ENCODE data around the gene NPBWR2.
A peak's percentile ranks its signal among the peaks of the same experiment; 100 is the strongest.

The NPBWR2 gene

GRCh38 chr20:64064145-64064698, 43.1 kb downstream of the NPBWR2 start (continued):
- TF ChIP-seq INSM2 (tag by site-specific recombination; IDR thresholded peaks at IDR 0.05) (no peak), ZNF561 (tag by site-specific recombination; IDR thresholded peaks at IDR 0.05; ENCODE audit: borderline replicate concordance) (no peak), ZNF529 (tag by site-specific recombination; IDR thresholded peaks at IDR 0.05; ENCODE audit: insufficient replicate concordance) (no peak), ZNF571 (tag by site-specific recombination; IDR thresholded peaks at IDR 0.05) (no peak), ZBTB11 (tag by site-specific recombination; conservative IDR thresholded peaks at IDR 0.05; ENCODE audit: low read depth) (no peak), MZF1 (tag by site-specific recombination; IDR thresholded peaks at IDR 0.05; ENCODE audit: borderline replicate concordance) (no peak), SCRT2 (tag by site-specific recombination; IDR thresholded peaks at IDR 0.05) (no peak), TRIM28 (IDR thresholded peaks at IDR 0.05; ENCODE audit: borderline replicate concordance, low read length) (no peak)

- H3K4me1 ChIP-seq (ENCODE audit: control insufficient read depth, insufficient read depth, low read length): no peaks in the 10 kb centered on the region
- no peaks in the 10 kb centered on the region for H3K9me3 ChIP-seq (ENCODE audit: control insufficient read depth, insufficient read depth, low read depth, low read length)
- H3K27ac ChIP-seq (ENCODE audit: extremely low read depth, low read depth, low read length): peak overlapping the region; percentile 72
- CTCF ChIA-PET: interaction anchor here (1.5 kb wide), 2 partner anchors 12 to 24 kb away, joined by 4 to 5 read pairs; no protein-coding TSS in a partner anchor
- no peaks in the 10 kb centered on the region for H3K36me3 ChIP-seq (ENCODE audit: control insufficient read depth in 2 of 2, insufficient read depth in 1 of 2, low read length in 2 of 2)
- POLR2A ChIA-PET: interaction anchor here (0.8 to 1.5 kb wide), 12 partner anchors 8 to 422 kb away, joined by 3 to 16 read pairs (median 5); partner anchors contain the start of genes OPRL1, PRPF6, RGS19 and SAMD10
- H3K4me3 ChIP-seq (ENCODE audit: low read depth, low read length): peak overlapping the region; percentile 80
- TF ChIP-seq ZNF513 (tag by site-specific recombination; IDR thresholded peaks at IDR 0.05): no peak
- TF ChIP-seq ZNF132 (tag by site-specific recombination; IDR thresholded peaks at IDR 0.05; ENCODE audit: borderline replicate concordance): no peak
- no peak for TF ChIP-seq ZNF624 (tag by site-specific recombination; IDR thresholded peaks at IDR 0.05)
- TF ChIP-seq ZNF324 (tag by site-specific recombination; IDR thresholded peaks at IDR 0.05): no peak
- TF ChIP-seq ZNF398 (tag by site-specific recombination; IDR thresholded peaks at IDR 0.05): no peak
- no peak for TF ChIP-seq ZNF37A (tag by site-specific recombination; IDR thresholded peaks at IDR 0.05)
- TF ChIP-seq ZNF548 (tag by site-specific recombination; IDR thresholded peaks at IDR 0.05): no peak
- TF ChIP-seq SCRT1 (tag by site-specific recombination; IDR thresholded peaks at IDR 0.05; ENCODE audit: borderline replicate concordance): no peak
- TF ChIP-seq ZNF621 (tag by site-specific recombination; IDR thresholded peaks at IDR 0.05): no peak
- TF ChIP-seq PATZ1 (tag by site-specific recombination; IDR thresholded peaks at IDR 0.05): peak; percentile 85
- no peak for TF ChIP-seq SALL2 (tag by site-specific recombination; IDR thresholded peaks at IDR 0.05; ENCODE audit: borderline replicate concordance)
- TF ChIP-seq TCF7L2 (IDR thresholded peaks at IDR 0.05; ENCODE audit: borderline replicate concordance, low read depth, low read length): no peak
- no peak for TF ChIP-seq BCL11B (tag by site-specific recombination; IDR thresholded peaks at IDR 0.05; ENCODE audit: low read depth)
Observed at GRCh38 chr20:64063389-64064144, 43.8 kb downstream of the NPBWR2 start.
